IPS-15b (cell line): ENCODE data around the gene URGCP.

Experiments
- H3K27me3 ChIP-seq: one replicate; pipeline ENCODE4 v1.6.1; 2013; ENCODE audit warnings: low read length; ENCODE audit not compliant: control insufficient read depth, insufficient read depth
- H3K36me3 ChIP-seq: one replicate; pipeline ENCODE4 v1.6.1; 2013; ENCODE audit warnings: low read length; ENCODE audit not compliant: control insufficient read depth, insufficient read depth
- H3K4me1 ChIP-seq: one replicate; pipeline ENCODE4 v1.6.1; 2013; ENCODE audit warnings: mild to moderate bottlenecking, low read length; ENCODE audit not compliant: control insufficient read depth, insufficient read depth
- H3K4me3 ChIP-seq: one replicate; pipeline ENCODE4 v1.5.1; 2013; ENCODE audit warnings: low read depth, low read length
- H3K9ac ChIP-seq: one replicate; pipeline ENCODE4 v1.6.1; 2013; ENCODE audit warnings: low read depth, mild to moderate bottlenecking, low read length
- H3K9me3 ChIP-seq: one replicate; pipeline ENCODE4 v1.6.1; 2013; ENCODE audit warnings: mild to moderate bottlenecking, low read length; ENCODE audit not compliant: control insufficient read depth, insufficient read depth

Gene URGCP

GRCh38 chr7:43869867-43870240 lies 36.5 kb downstream of the URGCP start:
- no peaks in the 10 kb centered on the region for H3K9me3 ChIP-seq
- peaks cover 9% of the 10 kb centered on the region for H3K36me3 ChIP-seq
- no peaks in the 10 kb centered on the region for H3K27me3 ChIP-seq
- peaks cover 10% of the 10 kb centered on the region for H3K4me1 ChIP-seq
- peak overlapping the region; percentile 82 for H3K4me3 ChIP-seq
- no peak overlapping the region for H3K9ac ChIP-seq

GRCh38 chr7:43869006-43869866 lies 37.2 kb downstream of the URGCP start, which contains the start of gene MRPS24:
MRPS24 (minus strand) TSS chr7:43869517; CDS start chr7:43869495, 22 bp downstream.
- H3K27me3 ChIP-seq = no peaks in the 10 kb centered on the region
- H3K9me3 ChIP-seq = no peaks in the 10 kb centered on the region
- H3K4me3 ChIP-seq = peak within 1 kb of the TSS; percentile 82
- H3K4me1 ChIP-seq = peaks cover 10% of the 10 kb centered on the region
- peaks cover 9% of the 10 kb centered on the region for H3K36me3 ChIP-seq
- H3K9ac ChIP-seq = peak within 1 kb of the TSS; percentile 78

- H3K4me3 ChIP-seq = peak overlapping the region; percentile 82
- peak overlapping the region; percentile 56 for H3K9ac ChIP-seq
- H3K36me3 ChIP-seq = peaks cover 9% of the 10 kb centered on the region
- H3K9me3 ChIP-seq = no peaks in the 10 kb centered on the region
- peaks cover 10% of the 10 kb centered on the region for H3K4me1 ChIP-seq
- H3K27me3 ChIP-seq = no peaks in the 10 kb centered on the region
Measured at GRCh38 chr7:43868681-43869005, 37.8 kb downstream of the URGCP start.

GRCh38 chr7:43868181-43868580 lies 38.2 kb downstream of the URGCP start:
- Histone ChIP-seq H3K4me3 (peak overlapping the region; percentile 82), H3K9ac (peak overlapping the region; percentile 16), H3K9me3 (no peaks in the 10 kb centered on the region), H3K36me3 (peaks cover 9% of the 10 kb centered on the region), H3K4me1 (peaks cover 10% of the 10 kb centered on the region), H3K27me3 (no peaks in the 10 kb centered on the region)

- Histone ChIP-seq H3K9ac (no peak overlapping the region), H3K9me3 (no peaks in the 10 kb centered on the region), H3K27me3 (no peaks in the 10 kb centered on the region), H3K36me3 (peaks cover 9% of the 10 kb centered on the region), H3K4me3 (no peak overlapping the region), H3K4me1 (peaks cover 6% of the 10 kb centered on the region)
Measured at GRCh38 chr7:43865277-43865676, 41.1 kb downstream of the URGCP start.

GRCh38 chr7:43864126-43864525 lies 42.3 kb downstream of the URGCP start:
- no peak overlapping the region for H3K4me3 ChIP-seq
- H3K36me3 ChIP-seq = peaks cover 9% of the 10 kb centered on the region
- no peaks in the 10 kb centered on the region for H3K27me3 ChIP-seq
- no peak overlapping the region for H3K9ac ChIP-seq
- peaks cover 4% of the 10 kb centered on the region for H3K4me1 ChIP-seq
- no peaks in the 10 kb centered on the region for H3K9me3 ChIP-seq

- peaks cover 6% of the 10 kb centered on the region for H3K36me3 ChIP-seq
- H3K4me1 ChIP-seq = no peaks in the 10 kb centered on the region
- H3K4me3 ChIP-seq = no peak overlapping the region
- H3K9ac ChIP-seq = no peak overlapping the region
- no peaks in the 10 kb centered on the region for H3K9me3 ChIP-seq
- H3K27me3 ChIP-seq = no peaks in the 10 kb centered on the region
Measured at GRCh38 chr7:43856996-43857395, 49.4 kb downstream of the URGCP start.

- no peak overlapping the region for H3K4me3 ChIP-seq
- H3K9me3 ChIP-seq = no peaks in the 10 kb centered on the region
- H3K27me3 ChIP-seq = no peaks in the 10 kb centered on the region
- H3K4me1 ChIP-seq = no peaks in the 10 kb centered on the region
- H3K9ac ChIP-seq = no peak overlapping the region
- peaks cover 6% of the 10 kb centered on the region for H3K36me3 ChIP-seq
Measured at GRCh38 chr7:43856316-43856715, 50.1 kb downstream of the URGCP start.

- peaks cover 6% of the 10 kb centered on the region for H3K36me3 ChIP-seq
- no peaks in the 10 kb centered on the region for H3K4me1 ChIP-seq
- no peaks in the 10 kb centered on the region for H3K9me3 ChIP-seq
- no peaks in the 10 kb centered on the region for H3K27me3 ChIP-seq
- no peak overlapping the region for H3K4me3 ChIP-seq
- H3K9ac ChIP-seq = no peak overlapping the region
Measured at GRCh38 chr7:43855176-43855575, 51.2 kb downstream of the URGCP start.

- peaks cover 6% of the 10 kb centered on the region for H3K36me3 ChIP-seq
- no peaks in the 10 kb centered on the region for H3K9me3 ChIP-seq
- H3K9ac ChIP-seq = no peak overlapping the region
- no peak overlapping the region for H3K4me3 ChIP-seq
- H3K27me3 ChIP-seq = no peaks in the 10 kb centered on the region
- no peaks in the 10 kb centered on the region for H3K4me1 ChIP-seq
Measured at GRCh38 chr7:43851805-43852204, 54.6 kb downstream of the URGCP start.

- H3K4me1 ChIP-seq = no peaks in the 10 kb centered on the region
- peaks cover 6% of the 10 kb centered on the region for H3K36me3 ChIP-seq
- H3K9ac ChIP-seq = no peak overlapping the region
- no peaks in the 10 kb centered on the region for H3K27me3 ChIP-seq
- no peaks in the 10 kb centered on the region for H3K9me3 ChIP-seq
- H3K4me3 ChIP-seq = no peak overlapping the region
Measured at GRCh38 chr7:43850348-43851116, 55.9 kb downstream of the URGCP start.

- Histone ChIP-seq H3K4me1 (no peaks in the 10 kb centered on the region), H3K27me3 (no peaks in the 10 kb centered on the region), H3K9ac (no peak overlapping the region), H3K36me3 (peaks cover 4% of the 10 kb centered on the region), H3K9me3 (no peaks in the 10 kb centered on the region), H3K4me3 (no peak overlapping the region)
Measured at GRCh38 chr7:43849047-43849446, 57.3 kb downstream of the URGCP start.
